ENCODE measurements around the gene FAM13A.

GRCh38 chr4:89070041-89070440 lies 13.1 kb upstream of the FAM13A start:
- no peak for TF ChIP-seq EZH2 (IDR thresholded peaks at IDR 0.05)
- TF ChIP-seq CTCF (IDR thresholded peaks at IDR 0.05): no peak
- TF ChIP-seq EZH2phosphoT487 (IDR thresholded peaks at IDR 0.05): no peak

Measured in neural progenitor cell (in vitro differentiated cells).